Left forelimb (tissue), 1 donor: Measurements from ENCODE around the gene SAMD5.
A peak's percentile ranks its signal among the peaks of the same experiment; 100 is the strongest.

ENCODE experiments used
- DNase-seq: peaks from one replicate; pipeline ENCODE4 v3.0.0-alpha.2; 2018; ENCODE audit warnings: low spot score

The SAMD5 gene

DNA sequence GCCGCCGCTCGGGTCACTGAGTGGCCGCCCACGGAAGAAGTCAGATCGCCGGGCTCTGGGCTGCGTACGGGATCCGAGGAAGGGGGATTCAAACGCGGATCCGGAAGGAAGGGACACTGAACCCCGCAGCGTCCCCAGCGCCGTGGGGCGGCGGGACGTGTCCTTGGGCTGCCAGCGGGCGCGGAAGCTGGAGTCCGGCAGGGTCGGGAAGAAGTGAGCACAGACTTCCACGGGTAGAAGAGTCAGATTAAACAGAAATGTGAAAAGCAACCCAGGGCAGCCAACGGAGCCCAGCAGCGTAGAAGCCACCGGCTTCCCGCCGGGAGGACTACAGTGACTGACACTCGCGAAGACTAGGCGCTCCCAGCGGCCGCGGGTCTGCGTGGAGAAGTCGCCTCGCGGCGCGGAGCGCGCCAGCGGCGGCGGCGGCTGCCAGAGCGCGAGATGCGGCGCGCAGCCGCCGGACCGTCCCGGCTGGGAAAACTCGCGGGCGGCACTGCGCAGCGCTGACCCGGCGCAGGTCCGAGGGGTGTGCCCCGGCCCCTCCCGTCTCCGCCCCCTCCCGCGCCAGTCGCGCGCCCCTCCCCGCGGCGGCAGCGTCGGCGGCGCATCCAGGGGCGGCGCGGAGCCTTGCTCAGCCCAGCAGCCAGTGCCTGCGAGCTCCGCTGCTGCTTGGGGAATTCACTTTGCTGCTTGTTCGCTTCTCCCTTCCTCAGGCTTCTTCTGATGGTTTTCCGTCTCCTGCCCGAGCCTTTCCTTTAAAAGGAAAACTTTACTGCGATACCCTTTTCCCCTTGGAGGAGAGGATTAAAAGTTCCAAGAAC lies at the start of gene SAMD5:
Gene SAMD5, plus strand, starts transcription at position 649 of the 824 bp plus-strand sequence. CDS start 239 bp downstream, outside the sequence.
- DNase-seq: peak; percentile 85

DNA sequence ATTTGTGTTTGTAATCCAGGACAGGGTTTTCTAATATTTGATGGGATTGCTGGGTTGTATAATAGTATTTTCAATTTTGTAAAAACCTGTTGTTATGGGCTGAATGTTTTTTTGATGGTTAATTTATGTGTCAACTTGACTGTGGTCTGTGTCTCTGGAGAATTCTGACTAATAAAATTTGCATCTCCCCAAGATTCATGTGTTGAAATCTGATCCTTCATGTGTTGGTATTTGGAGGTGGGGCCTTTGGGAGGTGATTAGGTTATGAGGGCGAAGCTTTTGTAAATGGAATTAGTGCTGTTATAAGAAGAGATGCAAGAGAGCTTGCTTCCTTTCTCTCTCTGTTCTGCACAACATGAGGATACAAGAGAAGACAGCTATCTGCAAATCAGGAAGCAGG lies 48.7 kb upstream of the SAMD5 start:
- DNase-seq: no peak

DNA sequence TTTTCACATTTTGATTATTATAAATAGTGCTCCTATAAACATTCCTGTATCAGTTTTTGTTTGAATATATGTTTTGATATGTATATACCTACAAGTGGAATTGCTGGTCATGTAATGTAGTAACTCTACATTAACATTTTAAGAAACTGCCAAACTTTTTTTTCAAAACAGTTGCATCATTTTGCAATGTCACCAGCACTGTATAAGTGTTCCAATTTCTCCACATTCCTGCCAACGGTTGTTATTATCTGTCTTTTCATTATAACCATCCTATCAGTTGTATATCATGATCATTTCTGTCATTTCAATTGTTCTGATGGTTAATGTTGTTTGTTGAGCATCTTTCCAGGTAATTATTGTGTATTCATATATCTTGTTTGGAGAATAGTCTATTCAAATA lies 44.8 kb upstream of the SAMD5 start:
- no peak for DNase-seq

DNA sequence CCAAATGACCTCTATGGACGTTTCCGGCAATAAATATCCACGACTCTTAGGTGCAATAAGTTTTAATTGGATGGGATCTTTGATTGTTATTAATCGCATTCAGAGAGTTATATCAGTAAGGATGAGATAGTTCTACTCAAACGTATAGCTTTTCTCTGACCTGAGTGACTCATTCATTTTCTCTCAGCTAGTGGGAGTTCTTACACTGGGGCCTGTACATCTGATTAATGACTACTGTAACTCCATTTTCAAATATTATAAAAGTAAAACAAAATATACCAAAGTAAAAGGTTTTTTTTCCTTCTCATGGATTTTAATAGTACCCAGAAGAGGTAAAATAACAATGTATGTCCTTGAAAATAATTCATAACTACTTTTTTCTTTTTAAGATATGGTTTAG lies 41.1 kb upstream of the SAMD5 start:
- DNase-seq: no peak

DNA sequence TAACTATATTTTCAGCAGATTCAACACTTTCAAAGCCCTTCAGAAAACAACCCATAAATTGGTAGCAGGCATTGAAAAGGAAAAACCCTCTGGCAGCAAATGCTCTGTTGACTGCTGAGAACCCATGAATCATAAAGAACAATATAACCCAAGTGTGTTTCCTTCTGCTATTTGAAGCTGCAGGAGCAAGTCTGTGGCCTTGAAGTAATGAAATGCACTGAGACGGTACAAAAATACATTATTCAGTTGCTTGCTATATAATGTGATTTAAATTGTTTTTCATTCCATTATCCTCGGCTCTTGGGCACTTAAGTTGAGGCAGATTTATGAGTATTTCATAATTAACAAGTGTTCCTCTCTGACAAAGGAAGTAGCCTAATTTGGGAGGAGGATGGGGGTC lies 40.6 kb upstream of the SAMD5 start:
- DNase-seq: no peak

DNA sequence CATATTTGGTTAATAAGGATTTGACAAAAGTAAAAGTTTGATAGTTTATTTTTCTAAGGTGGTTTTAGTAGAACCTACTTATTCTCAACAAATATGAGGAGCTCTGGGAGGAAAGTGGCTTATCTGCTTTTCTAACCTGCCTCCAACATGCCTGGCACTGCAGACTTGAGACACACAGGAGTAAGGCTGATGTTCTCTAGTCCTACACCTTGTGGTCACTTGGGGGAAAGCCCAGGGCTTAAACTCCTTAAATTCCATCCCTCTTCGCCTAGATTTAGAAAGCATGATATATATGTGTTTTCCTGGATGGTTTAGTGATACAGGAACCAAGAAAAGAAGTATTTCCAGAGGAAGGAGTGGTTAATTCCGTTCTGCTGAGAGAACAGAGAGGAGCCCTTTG lies 39.9 kb upstream of the SAMD5 start:
- DNase-seq: no peak

DNA sequence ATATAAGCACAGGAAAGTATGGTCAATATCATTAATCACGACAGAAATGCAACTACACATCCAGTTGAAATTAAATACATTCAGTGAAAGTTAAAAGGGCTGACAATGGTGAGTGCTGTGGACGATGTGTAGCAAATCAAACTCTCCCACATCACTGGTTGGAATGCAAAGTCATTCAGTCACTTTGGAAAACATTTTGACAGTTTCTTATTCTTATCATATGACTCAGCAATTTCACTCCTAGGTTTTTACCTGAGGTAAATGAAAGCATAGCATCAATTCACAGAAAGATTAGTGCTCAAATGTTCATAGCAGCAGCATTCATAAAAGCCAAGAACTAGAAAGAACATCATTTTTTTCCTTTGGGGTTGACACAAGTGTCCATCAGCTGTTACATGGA lies 28.6 kb upstream of the SAMD5 start:
- no peak for DNase-seq

DNA sequence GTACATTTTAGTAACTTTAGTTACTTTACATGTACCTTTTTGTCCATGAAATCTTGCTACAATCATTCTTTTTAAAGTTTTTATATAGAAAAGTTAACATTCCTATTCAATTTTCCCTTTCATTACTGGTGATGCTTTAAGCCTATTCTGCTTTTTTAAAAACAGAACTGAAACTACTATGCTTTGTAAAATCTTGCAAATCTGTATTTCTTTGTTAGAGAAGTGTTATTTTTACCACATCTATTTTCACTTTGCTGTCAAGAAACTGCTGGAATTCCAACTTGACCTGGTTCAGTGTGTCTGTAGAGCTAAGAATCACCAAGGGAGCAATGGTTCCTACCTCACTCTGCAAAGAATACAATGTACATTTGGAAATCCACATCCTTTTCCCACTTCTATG lies 21.8 kb upstream of the SAMD5 start:
- DNase-seq: no peak

DNA sequence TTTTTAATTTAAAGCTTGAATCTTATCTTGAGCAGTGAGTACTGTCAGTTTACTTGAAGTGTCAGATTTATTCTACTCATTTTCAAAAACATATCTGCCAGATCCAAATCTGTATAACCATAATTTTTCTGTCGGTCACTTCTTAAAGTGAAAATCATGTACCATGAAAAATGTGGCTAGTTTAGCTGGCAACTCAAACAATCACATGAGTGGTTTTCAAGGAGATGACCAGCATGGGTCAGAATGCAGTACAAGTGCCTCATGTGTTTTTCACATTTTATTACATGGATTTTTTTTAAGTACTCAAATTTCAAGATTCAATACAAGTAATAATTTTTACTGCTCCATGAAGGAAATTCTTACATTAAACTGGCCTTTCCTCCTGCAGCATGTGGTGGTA lies 11.0 kb upstream of the SAMD5 start:
- DNase-seq: no peak

DNA sequence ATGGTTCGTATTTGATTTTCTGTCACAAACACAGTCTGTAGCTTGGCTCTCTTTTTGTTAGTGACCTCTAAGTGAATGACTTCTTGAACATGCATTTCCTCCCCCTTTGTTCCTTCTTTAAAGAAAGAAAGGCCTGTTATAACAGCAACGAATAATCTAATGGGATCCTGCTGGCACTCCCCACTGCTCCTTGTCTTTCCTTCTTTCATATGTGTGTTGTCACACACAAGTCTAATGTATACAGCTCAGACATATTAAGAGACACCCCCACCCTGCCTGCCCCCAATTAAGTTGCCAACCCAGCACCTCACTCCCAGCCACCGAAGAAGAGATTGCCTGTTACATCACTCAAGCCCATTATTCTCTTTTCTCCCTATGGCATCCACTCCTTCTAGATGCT lies 4.9 kb upstream of the SAMD5 start:
- DNase-seq: no peak

DNA sequence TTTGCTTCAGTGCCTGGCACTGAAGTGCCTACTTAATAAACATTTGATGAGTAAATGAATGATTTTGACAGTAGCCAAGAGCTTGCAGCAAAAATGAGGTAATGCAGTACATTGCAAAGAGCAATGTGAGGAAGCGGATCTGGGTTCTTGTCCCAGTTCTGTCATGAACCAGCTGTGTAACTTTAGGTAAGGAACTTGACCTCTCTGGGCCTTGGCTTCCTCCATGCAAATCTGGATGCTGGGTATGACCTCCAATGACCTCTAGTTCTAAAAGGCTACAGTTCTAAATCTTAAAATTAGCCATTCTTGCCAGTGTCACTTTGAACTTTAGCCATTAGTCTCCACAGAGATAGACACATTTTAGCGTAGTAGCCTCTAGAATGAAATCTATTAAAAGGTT lies 3.6 kb upstream of the SAMD5 start:
- no peak for DNase-seq

DNA sequence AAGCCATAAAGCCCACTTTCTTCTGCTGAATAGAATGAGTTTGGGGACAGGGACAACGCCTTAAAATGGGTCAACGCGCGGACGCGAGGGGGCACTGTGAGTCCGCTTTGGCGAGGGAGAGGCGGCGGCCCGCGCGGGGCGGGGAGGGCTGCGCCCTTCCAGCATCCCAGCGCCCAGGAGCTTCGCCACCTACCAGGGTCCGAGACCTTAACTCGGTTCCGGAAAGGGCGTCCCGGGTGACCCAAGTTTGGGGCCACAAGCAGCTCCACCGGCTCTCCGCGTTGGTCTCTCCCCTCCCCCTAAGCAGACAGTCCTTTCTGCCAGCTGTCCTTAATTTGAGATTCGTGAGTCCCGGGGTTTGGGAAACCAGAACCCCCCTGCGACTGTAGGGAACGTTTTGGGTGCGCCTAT lies 1.8 kb upstream of the SAMD5 start:
- DNase-seq: peak; percentile 86

DNA sequence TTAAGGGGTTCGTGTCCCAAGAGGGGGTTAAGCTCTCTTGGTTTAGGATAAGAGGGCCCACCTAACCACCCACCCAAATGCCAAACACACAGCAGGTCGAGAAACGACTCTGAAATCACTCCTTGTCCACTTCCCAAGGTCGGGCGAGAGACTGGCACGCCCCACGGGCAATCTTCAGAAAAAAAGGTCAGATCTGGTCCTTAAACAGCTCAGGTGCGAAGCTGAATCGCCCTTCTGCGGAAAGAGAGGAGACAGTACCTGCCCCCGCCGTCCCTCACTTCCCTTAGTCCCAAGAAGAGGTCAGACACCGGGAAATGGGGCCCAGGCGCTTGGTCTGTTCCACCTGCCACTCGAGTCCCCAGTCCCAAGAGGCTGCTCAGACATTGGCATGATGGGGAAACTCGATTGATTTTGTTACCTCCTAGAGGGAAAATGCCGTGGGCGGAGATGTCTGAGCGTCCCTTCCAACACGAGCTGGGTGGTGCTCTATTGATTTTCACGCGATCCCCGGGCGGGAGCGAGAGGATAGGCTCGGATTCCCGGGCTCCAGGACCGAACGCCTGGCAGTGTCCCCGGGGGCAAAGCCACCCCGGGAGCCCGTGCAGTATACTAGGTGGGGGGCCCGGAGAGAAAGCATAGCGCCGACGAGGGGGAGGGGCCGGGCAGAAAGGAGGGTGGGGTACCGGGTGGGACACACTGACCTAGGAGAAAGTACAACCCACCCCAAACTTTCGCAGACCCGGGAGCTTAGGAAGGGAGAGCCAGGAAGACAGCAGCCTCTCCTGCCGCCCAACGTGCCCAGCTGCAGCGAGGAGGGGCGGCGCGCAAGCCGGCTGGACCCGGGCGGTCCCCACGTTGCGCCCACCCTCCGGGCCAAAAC lies 1.1 kb upstream of the SAMD5 start:
- DNase-seq: no peak

DNA sequence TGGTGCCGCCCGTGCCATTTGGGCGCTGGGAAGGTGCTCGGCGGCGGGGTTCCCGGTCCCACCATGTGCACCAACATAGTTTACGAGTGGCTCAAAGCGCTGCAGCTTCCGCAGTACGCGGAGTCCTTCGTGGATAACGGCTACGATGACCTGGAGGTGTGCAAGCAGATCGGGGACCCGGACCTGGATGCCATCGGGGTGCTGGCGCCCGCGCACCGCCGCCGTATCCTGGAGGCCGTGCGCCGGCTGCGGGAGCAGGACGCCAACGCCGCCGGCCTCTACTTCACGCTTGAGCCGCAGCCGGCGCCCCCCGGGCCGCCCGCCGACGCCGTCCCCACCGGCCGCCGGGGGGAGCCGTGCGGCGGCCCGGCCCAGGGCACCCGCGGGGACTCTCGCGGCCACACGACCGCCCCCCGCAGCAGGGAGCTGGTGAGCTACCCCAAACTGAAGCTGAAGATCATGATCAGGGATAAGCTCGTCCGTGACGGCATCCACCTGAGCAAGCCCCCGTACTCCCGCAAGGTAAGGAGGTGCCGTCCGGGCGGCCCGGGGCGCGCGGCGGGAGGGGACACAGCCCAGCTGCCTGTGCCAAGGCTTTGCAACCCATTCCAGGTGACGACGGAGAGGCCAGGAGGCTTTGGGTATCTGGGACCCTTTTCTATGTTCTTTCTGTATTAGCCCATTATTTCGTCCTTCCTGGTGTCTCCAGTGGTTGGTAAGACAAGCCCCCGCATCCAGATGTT lies 547 bp downstream of the SAMD5 start:
- no peak for DNase-seq

DNA sequence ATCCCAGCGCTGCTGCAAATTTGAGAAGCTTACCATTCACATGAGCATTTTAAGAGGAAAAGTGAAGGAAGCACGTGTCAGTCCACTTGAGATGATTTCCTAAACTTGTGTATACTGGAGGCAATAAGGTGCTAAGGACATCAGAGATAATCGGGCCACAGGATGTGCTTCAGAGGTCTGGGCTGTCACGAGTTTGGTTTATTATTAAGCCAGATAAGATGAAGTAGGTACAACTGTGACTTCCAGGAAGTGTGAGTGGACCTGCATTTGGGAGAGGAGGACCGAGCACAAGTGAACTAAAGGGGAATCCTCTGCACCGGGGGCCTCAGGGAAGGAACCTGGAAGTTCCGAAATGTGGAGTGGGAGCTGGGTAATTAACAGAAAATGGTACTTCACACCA lies 1.4 kb downstream of the SAMD5 start:
- DNase-seq: no peak

DNA sequence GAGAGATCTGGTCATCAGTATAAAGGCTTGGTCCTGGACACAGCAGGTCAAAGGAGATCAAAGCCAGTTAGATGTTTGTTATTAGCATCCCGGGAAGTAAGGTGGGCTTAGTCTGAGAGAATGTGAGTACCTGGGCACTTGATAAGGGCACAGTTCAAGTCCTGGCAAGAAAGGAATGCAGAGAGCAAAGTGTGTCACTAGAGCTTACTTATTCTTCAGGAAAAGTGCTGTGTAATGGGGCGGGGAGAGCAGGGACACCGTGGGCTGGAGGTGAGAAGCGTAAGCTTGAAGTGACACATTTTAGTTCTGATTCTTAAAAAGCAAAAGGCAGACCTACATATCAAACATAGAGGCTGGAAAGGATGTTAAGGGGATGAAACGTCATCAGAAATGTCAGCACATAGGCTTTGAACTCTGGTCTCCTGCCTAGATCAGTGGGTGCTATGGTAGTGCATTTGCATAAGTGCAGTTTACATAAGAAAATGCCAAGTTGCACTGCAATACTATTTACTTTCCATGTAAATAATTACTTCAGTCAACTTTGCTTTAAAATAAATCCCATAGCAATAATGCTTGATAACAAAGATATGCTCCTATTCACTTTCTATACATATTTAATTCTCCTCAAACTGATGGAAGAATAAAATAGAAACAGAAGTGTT lies 2.6 kb downstream of the SAMD5 start:
- DNase-seq: no peak

DNA sequence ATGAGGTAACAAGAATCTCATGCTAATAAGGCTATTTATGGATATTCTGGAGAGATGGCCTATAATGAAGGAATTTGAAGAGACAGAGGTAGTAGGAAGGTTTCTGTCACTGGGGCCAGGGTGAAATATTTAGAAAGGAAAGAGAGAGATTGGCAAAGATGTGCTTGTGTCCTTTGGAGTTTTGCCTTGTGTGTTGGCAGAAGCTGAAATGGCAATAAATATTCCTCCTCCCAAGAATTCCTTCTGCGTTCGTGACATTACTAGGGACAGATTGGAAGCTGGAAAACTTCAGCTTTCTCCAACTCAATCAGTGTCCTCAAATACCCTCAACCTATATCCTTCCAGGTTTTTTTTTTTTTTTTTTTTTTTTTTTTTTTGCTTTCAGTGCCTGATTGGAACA lies 6.3 kb downstream of the SAMD5 start:
- no peak for DNase-seq

DNA sequence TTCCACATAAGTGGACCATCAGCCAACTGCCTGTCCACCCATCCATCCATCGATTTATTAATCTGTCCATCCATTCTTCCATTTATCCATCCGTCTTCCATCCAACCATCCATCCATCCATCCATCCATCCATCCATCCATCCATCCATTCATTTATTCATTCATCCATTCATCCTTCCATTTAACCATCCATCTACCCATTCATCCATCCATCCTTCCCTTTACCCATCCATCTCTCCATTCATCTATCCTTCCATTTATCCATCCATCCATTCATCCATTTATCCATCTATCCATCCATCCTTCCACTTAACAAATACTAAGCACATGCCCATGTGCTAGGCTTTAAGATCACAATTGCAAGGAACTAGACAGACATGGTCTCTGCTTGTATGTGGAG lies 6.8 kb downstream of the SAMD5 start:
- no peak for DNase-seq

DNA sequence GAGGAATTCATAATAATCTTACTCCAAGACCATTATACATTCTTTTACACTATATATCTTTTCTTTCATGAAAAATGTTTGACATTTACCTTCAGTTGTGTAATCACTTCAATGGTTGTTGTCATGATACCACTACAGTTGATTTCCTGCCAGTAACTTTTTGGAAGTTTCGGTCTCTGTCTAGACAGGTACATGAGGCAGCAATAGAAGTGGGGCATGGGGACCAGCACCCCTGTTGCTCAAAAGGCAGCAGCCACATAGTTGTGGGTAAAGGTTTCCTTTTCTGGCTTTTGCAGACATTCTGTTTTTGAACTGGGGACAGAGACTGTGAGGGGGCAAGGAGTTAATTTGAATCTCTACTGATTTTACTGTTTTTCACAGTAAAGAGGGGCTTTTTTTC lies 14.1 kb downstream of the SAMD5 start:
- DNase-seq: no peak

DNA sequence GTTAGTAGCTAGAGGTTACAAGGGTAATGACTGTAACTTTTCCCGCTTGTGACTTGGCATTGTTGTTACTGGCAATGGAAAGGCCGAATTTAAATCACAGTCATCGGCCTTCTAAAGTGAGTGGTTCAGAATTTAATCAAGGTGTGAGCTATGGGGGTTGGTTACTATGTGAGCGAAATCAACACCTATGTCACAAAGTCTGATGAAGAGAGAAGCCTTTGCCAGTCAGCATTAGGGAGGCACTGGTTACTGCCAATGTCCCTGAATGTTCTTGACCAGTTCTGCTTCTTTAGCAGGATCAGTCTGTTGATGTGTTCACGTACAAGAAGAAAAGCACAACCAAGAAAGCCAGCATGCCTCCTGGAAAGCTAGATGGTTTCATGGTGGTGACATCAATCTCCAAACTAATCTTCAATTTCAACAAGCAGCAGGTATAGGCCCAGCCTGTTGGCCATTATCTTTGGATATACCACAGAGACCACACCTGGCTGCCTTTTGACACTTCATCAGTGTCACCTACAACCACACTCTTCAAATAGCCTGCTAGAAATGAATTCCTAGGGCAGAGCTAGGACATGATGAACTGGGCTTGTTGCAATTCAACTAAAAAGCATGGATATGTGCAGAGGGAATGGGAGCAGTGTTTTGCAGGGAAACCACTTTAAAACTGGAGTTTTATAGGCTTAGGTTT lies 17.2 kb downstream of the SAMD5 start:
- DNase-seq: no peak

DNA sequence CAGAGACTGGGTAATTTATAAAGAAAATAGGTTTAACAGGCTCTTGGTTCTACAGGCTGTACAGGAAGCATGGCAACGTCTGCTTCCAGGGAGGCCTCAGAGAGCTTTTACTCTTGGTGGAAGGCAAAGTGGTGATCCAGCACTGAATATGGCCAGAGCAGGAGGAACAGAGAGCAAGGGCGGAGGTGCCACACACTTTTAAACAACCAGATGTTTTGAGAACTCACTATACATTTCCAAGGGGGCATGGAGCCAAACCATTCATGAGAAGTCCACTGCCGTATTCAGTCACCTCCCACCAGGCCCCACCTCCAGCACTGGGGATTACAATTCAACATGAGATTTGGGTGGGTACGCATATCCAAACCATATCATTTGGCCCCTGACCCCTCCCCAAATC lies 18.7 kb downstream of the SAMD5 start:
- DNase-seq: no peak
